HepG2 (cell line): Measurements from ENCODE around the gene TNFSF9.
"Not testable (repeated sequence)": the region's sequence is repeated elsewhere in the genome, so short reads cannot be mapped to it uniquely, and the experiment has no call there.

Experiments
- ELF3 ChIP-seq: IDR thresholded peaks from 2 replicates; pipeline ENCODE4 v1.6.1; 2016; ENCODE audit warnings: missing genetic modification reagents, missing compliant biosample characterization
- HBP1 ChIP-seq: IDR thresholded peaks from 2 replicates; pipeline ENCODE4 v1.6.1; 2016; ENCODE audit warnings: low read depth, control low read depth
- KLF9 ChIP-seq: IDR thresholded peaks from 2 replicates; pipeline ENCODE4 v1.6.1; 2016; ENCODE audit warnings: low read depth
- PRDM15 ChIP-seq: sonication (generic); formaldehyde crosslinking; IDR thresholded peaks from 2 replicates; pipeline ENCODE4 v1.4.0; 2020; ENCODE audit warnings: missing genetic modification reagents
- STAT6 ChIP-seq: sonication (generic); formaldehyde crosslinking; IDR thresholded peaks from 2 replicates; pipeline ENCODE4 v1.4.0; 2020; ENCODE audit warnings: missing genetic modification reagents, mild to moderate bottlenecking, borderline replicate concordance
- ZNF768 ChIP-seq: sonication (generic); formaldehyde crosslinking; IDR thresholded peaks from 2 replicates; pipeline ENCODE4 v1.4.0; 2020; ENCODE audit warnings: missing genetic modification reagents

- TF ChIP-seq ELF3 (CRISPR knock-in tag); STAT6; PRDM15 (CRISPR knock-in tag); HBP1 (CRISPR knock-in tag); KLF9 (CRISPR knock-in tag); ZNF768 (CRISPR knock-in tag): not testable (repeated sequence)
Observed at GRCh38 chr19:6562437-6562836, 31.6 kb downstream of the TNFSF9 start.
